H1 (cell line): ENCODE results near the gene NR4A2. TPM values are rescaled to one million over a fixed set of nuclear protein-coding genes. Genes with fewer than 3 reads are reported as not detected.

Source experiments
- CTCF ChIA-PET: fragments of 300-600 bp; sonication (Branson Sonifier 250); formaldehyde crosslinking; loops from one replicate; lab custom pipeline; 2021; ENCODE audit not compliant: partially characterized antibody; lab: Charles Lee
- POLR2A ChIA-PET: fragments of 300-600 bp; sonication (Branson Sonifier 250); formaldehyde crosslinking; loops from one replicate; lab custom pipeline; 2021; ENCODE audit warnings: inconsistent platforms; ENCODE audit not compliant: partially characterized antibody; lab: Charles Lee
- DNase-seq, 2 experiments: peaks; one replicate each; pipeline versions ENCODE4 v3.0.0 to v3.0.0-alpha.2; 2010 to 2022; ENCODE audit warnings: low spot score in 2 of 2, low read depth in 1 of 2, mixed read lengths in 1 of 2
- FAIRE-seq: peaks from 2 replicates; lab custom pipeline; 2011; peaks lifted over from hg19 to GRCh38; lab: Jason Lieb, UNC
- H2AFZ ChIP-seq: 2 replicates; pipeline ENCODE4 v1.8.1; 2012; ENCODE audit warnings: low read length, inconsistent platforms
- H2AK5ac ChIP-seq: 2 replicates; pipeline ENCODE4 v1.6.1; 2013; ENCODE audit warnings: low read depth, low read length
- H2BK120ac ChIP-seq: replicated peaks from 2 replicates; pipeline ENCODE3; 2013; ENCODE audit warnings: low read depth, low read length, inconsistent platforms
- H2BK12ac ChIP-seq: 2 replicates; pipeline ENCODE4 v1.6.1; 2013; ENCODE audit warnings: low read depth, low read length
- H2BK15ac ChIP-seq: 2 replicates; pipeline ENCODE4 v1.6.1; 2013; ENCODE audit warnings: low read length
- H2BK20ac ChIP-seq: 2 replicates; pipeline ENCODE4 v1.6.1; 2013; ENCODE audit warnings: low read length
- H2BK5ac ChIP-seq: 2 replicates; pipeline ENCODE4 v1.6.1; 2013; ENCODE audit warnings: low read depth, low read length
- H3K14ac ChIP-seq: 2 replicates; pipeline ENCODE4 v1.6.1; 2013; ENCODE audit warnings: inconsistent platforms; ENCODE audit not compliant: insufficient read length
- H3K18ac ChIP-seq: 2 replicates; pipeline ENCODE4 v1.6.1; 2013; ENCODE audit warnings: low read length; ENCODE audit errors: extremely low read depth
- H3K23ac ChIP-seq: 2 replicates; pipeline ENCODE4 v1.6.1; 2013; ENCODE audit warnings: inconsistent platforms; ENCODE audit not compliant: insufficient read length
- H3K23me2 ChIP-seq: 2 replicates; pipeline ENCODE4 v1.6.1; 2013; ENCODE audit warnings: low read depth, low read length
- H3K27ac ChIP-seq: 2 replicates; pipeline ENCODE4 v1.6.1; 2011; ENCODE audit warnings: low read depth, low read length, inconsistent platforms
- H3K27me3 ChIP-seq, 4 experiments: replicated peaks in 1 of 4; 1 replicate in 1 of 4; 2 replicates in 3 of 4; pipeline versions ENCODE4 v1.6.1 to v1.8.1; 2011 to 2013; ENCODE audit warnings: low read length in 3 of 4, mild to moderate bottlenecking in 3 of 4, inconsistent platforms in 2 of 4, mixed read lengths in 2 of 4, moderate library complexity in 1 of 4; ENCODE audit not compliant: control insufficient read depth in 3 of 4, insufficient read depth in 3 of 4; ENCODE audit errors: extremely low read depth in 1 of 4
- H3K36me3 ChIP-seq, 4 experiments: 2 replicates each; pipeline versions ENCODE4 v1.6.1 to v1.8.1; 2011 to 2013; ENCODE audit warnings: mild to moderate bottlenecking in 4 of 4, low read length in 3 of 4, moderate library complexity in 2 of 4, control low read depth in 1 of 4, inconsistent platforms in 1 of 4; ENCODE audit not compliant: insufficient read depth in 4 of 4, control insufficient read depth in 2 of 4
- H3K4ac ChIP-seq: replicated peaks from 2 replicates; pipeline ENCODE3; 2013; ENCODE audit warnings: low read length, low read depth, mixed read lengths, inconsistent platforms; ENCODE audit not compliant: insufficient read length
- H3K4me1 ChIP-seq, 4 experiments: replicated peaks in 1 of 4; 1 replicate in 1 of 4; 2 replicates in 3 of 4; pipeline versions ENCODE4 v1.6.1 to v1.8.1; 2011 to 2013; ENCODE audit warnings: low read length in 3 of 4, inconsistent platforms in 2 of 4, mixed read lengths in 1 of 4; ENCODE audit not compliant: insufficient read depth in 4 of 4, control insufficient read depth in 3 of 4
- H3K4me2 ChIP-seq, 2 experiments: 2 replicates each; pipeline versions ENCODE4 v1.6.1 to v1.8.1; 2011 to 2013; ENCODE audit warnings: low read depth in 2 of 2, low read length in 2 of 2, control low read depth in 1 of 2, inconsistent platforms in 1 of 2, mild to moderate bottlenecking in 1 of 2; ENCODE audit not compliant: insufficient read depth in 1 of 2
- H3K4me3 ChIP-seq, 4 experiments: fragments of 200-600, 300-600 bp in 1 of 4; sonication (generic), shearing (Covaris generic), sonication (Bioruptor Twin) in 1 of 4; 2 replicates each; pipeline versions ENCODE4 v1.5.1 to v1.8.1; 2011 to 2016; ENCODE audit warnings: low read length in 4 of 4, low read depth in 3 of 4, control low read depth in 2 of 4, inconsistent platforms in 2 of 4, mild to moderate bottlenecking in 2 of 4, mixed read lengths in 1 of 4, moderate library complexity in 1 of 4; ENCODE audit not compliant: insufficient read depth in 2 of 4; ENCODE audit errors: extremely low read depth in 1 of 4
- H3K56ac ChIP-seq: replicated peaks from 2 replicates; pipeline ENCODE3; 2013; ENCODE audit warnings: low read depth, mild to moderate bottlenecking, mixed read lengths, low read length, inconsistent platforms; ENCODE audit not compliant: insufficient read length
- H3K79me1 ChIP-seq: 2 replicates; pipeline ENCODE4 v1.6.1; 2013; ENCODE audit warnings: low read depth, low read length, control low read depth
- H3K79me2 ChIP-seq, 2 experiments: 2 replicates each; pipeline versions ENCODE4 v1.6.1 to v1.8.1; 2012 to 2013; ENCODE audit warnings: low read length in 2 of 2, mild to moderate bottlenecking in 2 of 2, inconsistent platforms in 1 of 2; ENCODE audit not compliant: insufficient read depth in 2 of 2, control insufficient read depth in 1 of 2
- H3K9ac ChIP-seq, 4 experiments: replicated peaks in 1 of 4; 1 replicate in 1 of 4; 2 replicates in 3 of 4; pipeline versions ENCODE4 v1.6.1 to v1.8.1; 2011 to 2013; ENCODE audit warnings: low read depth in 3 of 4, low read length in 3 of 4, control low read depth in 2 of 4, mild to moderate bottlenecking in 2 of 4, moderate library complexity in 2 of 4, inconsistent platforms in 1 of 4; ENCODE audit errors: extremely low read depth in 1 of 4
- H3K9me3 ChIP-seq, 2 experiments: 2 replicates each; pipeline versions ENCODE4 v1.6.1 to v1.8.1; 2012 to 2013; ENCODE audit warnings: mild to moderate bottlenecking in 2 of 2, moderate library complexity in 2 of 2, control low read depth in 1 of 2, inconsistent platforms in 1 of 2, low read depth in 1 of 2, low read length in 1 of 2, mixed read lengths in 1 of 2; ENCODE audit not compliant: insufficient read depth in 2 of 2
- H4K20me1 ChIP-seq, 2 experiments: replicated peaks in 1 of 2; 2 replicates each; pipeline versions ENCODE3 to v1.8.1; 2011 to 2013; ENCODE audit warnings: inconsistent platforms in 2 of 2, low read length in 2 of 2, mild to moderate bottlenecking in 1 of 2; ENCODE audit not compliant: insufficient read depth in 2 of 2, control insufficient read depth in 1 of 2
- H4K5ac ChIP-seq: 2 replicates; pipeline ENCODE4 v1.6.1; 2013; ENCODE audit warnings: low read length, low read depth, mixed read lengths, inconsistent platforms; ENCODE audit not compliant: insufficient read length
- H4K8ac ChIP-seq: 2 replicates; pipeline ENCODE4 v1.8.0; 2013; ENCODE audit warnings: mild to moderate bottlenecking, moderate library complexity, low read length, inconsistent platforms; ENCODE audit not compliant: insufficient read depth; ENCODE audit errors: extremely low read depth
- H4K91ac ChIP-seq: replicated peaks from 2 replicates; pipeline ENCODE3; 2013; ENCODE audit warnings: low read length, mixed read lengths, inconsistent platforms; ENCODE audit not compliant: insufficient read length
- CBX8 ChIP-seq: fragments of 300-800, 300-1000 bp; sonication (generic); IDR thresholded peaks from 2 replicates; pipeline ENCODE4 v1.7.1; 2016; ENCODE audit warnings: low read depth, low read length, borderline replicate concordance
- EZH2 ChIP-seq: fragments of 200-600 bp; sonication (generic); IDR thresholded peaks from 2 replicates; pipeline ENCODE4 v1.7.1; 2012; ENCODE audit warnings: low read depth, mild to moderate bottlenecking, moderate library complexity, low read length, inconsistent platforms; ENCODE audit not compliant: severe bottlenecking
- RNF2 ChIP-seq: fragments of 200-900, 300-1000 bp; sonication (generic); IDR thresholded peaks from 2 replicates; pipeline ENCODE4 v1.7.1; 2016; ENCODE audit warnings: borderline replicate concordance, low read depth, mild to moderate bottlenecking, antibody characterized with exemption, low read length; ENCODE audit not compliant: poor library complexity, severe bottlenecking; ENCODE audit errors: missing control alignments
- SUZ12 ChIP-seq: fragments of 200-600 bp; sonication (generic); IDR thresholded peaks from 2 replicates; pipeline ENCODE4 v1.6.1; 2012; ENCODE audit warnings: mild to moderate bottlenecking, inconsistent platforms, low read length, moderate library complexity, mixed read lengths
- TEAD4 ChIP-seq: IDR thresholded peaks from 2 replicates; pipeline ENCODE4 v1.6.1; 2012; ENCODE audit warnings: low read depth, low read length, inconsistent platforms, mixed read lengths
- WGBS, 2 experiments: shearing (Covaris generic) in 1 of 2; methylation state at CpG; one replicate each; pipeline versions ENCODE4 v1.1.6 to v1.1.7; 2013 to 2015; ENCODE audit warnings: low lambda C conversion rate in 2 of 2, mixed read lengths in 2 of 2, inconsistent platforms in 1 of 2, low coverage in 1 of 2, missing lambda C conversion rate in 1 of 2; ENCODE audit not compliant: insufficient replicate concordance in 2 of 2, insufficient coverage in 1 of 2, insufficient read length in 1 of 2; ENCODE audit errors: extremely low coverage in 1 of 2, missing lambda C conversion rate in 1 of 2; 5-methylcytosine and 5-hydroxymethylcytosine counted together
- polyA plus RNA-seq, 7 experiments: library from polyadenylated mRNA; depleted of rRNA in 3 of 7; stranded (reverse) in 5 of 7; unstranded in 2 of 7; fragments of >200 nt in 5 of 7; fragments of 200-250 nt in 2 of 7; gene quantifications; 1 replicate in 5 of 7; 2 replicates in 1 of 7; 4 replicates in 1 of 7; pipeline versions ENCODE4 v1.2.1 to v1.2.3, GENCODE V29; 2011 to 2013; ENCODE audit warnings: missing spikeins in 2 of 7, mixed read lengths in 2 of 7
- total RNA-seq: library from RNA; stranded (reverse); fragmentation: NEBNext Ultra II Directional; extraction: Animal tissue kit (Norgen Biotek cat#: 25700); gene quantifications from 2 replicates; pipeline ENCODE4 v1.2.1, GENCODE V29; 2021
- TF ChIP-seq, protein P1 (sequence below): IDR thresholded peaks from 2 replicates; pipeline ENCODE4 v1.6.1; 2012; ENCODE audit warnings: inconsistent platforms
- TF ChIP-seq, protein P2 (sequence below): IDR thresholded peaks from 2 replicates; pipeline ENCODE4 v1.6.1; 2011; ENCODE audit warnings: low read length, improper control_type of control experiment

Gene NR4A2
- total and polyA plus RNA-seq, 2 of the 8 experiments (the other 6 are each of a cell fraction or from before 2014, with no cell fraction given), result 0.15 to 1.7 TPM

DNA sequence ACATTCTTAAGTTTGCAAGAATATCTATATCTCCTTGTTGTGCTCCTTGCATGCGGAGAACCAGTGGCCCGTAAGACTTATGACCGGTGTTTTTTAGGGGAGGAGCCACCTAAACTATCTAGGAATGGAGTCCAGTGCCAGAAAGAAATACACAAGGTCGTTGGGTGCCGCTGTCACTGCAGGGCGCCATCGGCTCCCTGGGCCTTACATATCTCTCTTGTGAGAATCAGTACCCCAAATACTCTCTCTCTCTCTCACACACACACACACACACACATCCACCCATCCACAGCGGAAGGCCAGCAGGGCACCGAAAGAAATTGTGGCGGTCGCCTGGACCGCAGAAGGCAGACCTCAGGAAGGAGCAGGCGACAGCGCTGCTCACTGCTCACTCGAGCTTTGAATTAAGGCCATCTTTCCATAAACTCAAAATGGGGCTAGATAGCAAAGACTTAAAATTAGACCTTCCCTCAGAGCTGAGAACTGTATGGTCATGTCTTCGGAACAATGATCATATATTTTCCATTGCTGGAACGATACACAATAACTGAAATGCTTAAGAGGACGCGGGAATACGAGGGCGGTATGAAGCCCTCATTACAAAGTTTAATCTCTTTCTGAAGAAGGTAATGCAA lies 10.4 kb downstream of the NR4A2 start:
- no peak overlapping the region for H2BK20ac ChIP-seq
- H4K8ac ChIP-seq, result no peak overlapping the region
- no peak overlapping the region for H3K56ac ChIP-seq
- H3K14ac ChIP-seq, result no peak overlapping the region
- no peak overlapping the region for H2AFZ ChIP-seq
- peaks cover 5 to 21% (median 14%) of the 10 kb centered on the region in 4 experiments for H3K4me1 ChIP-seq
- no peak overlapping the region for H2BK12ac ChIP-seq
- H3K79me1 ChIP-seq, result no peaks in the 10 kb centered on the region
- no peak for FAIRE-seq
- peaks cover 12% of the 10 kb centered on the region; the same call in 1 of the 2 replicates for H3K23me2 ChIP-seq
- no peak overlapping the region for H3K4ac ChIP-seq
- H3K27ac ChIP-seq, result no peak overlapping the region
- peak overlapping the region; percentile 65 to 72 for H3K4me2 ChIP-seq
- no peak overlapping the region for H4K91ac ChIP-seq
- no peak overlapping the region for H2BK15ac ChIP-seq
- POLR2A ChIA-PET, result interaction anchor here (1.1 to 2.1 kb wide), 2 partner anchors 12 to 19 kb away, joined by 6 read pairs; no protein-coding TSS in a partner anchor
- no peak overlapping the region for H4K5ac ChIP-seq
- H4K20me1 ChIP-seq, result peaks cover 7 to 9% of the 10 kb centered on the region in 2 experiments
- no peak overlapping the region for H3K18ac ChIP-seq
- H3K9ac ChIP-seq, result no peak overlapping the region
- DNase-seq, result no peak
- CTCF ChIA-PET, result interaction anchor here (0.5 to 1.1 kb wide), 3 partner anchors 12 to 267 kb away, joined by 3 read pairs; no protein-coding TSS in a partner anchor
- H3K27me3 ChIP-seq, result peaks cover 61 to 93% (median 84%) of the 10 kb centered on the region in 4 experiments
- H3K4me3 ChIP-seq, result peak overlapping the region; percentile 32 to 61 (median 36); a peak in 5 of 8 replicates
- no peak overlapping the region for H2AK5ac ChIP-seq
- no peaks in the 10 kb centered on the region for H3K79me2 ChIP-seq
- H3K23ac ChIP-seq, result no peak overlapping the region
- H2BK5ac ChIP-seq, result no peak overlapping the region
- 10% methylated on average over 21 of the region's 21 CpGs; no CpG with 5 or more reads in 1 of the 2 experiments for WGBS, 2 experiments
- no peaks in the 10 kb centered on the region for H3K36me3 ChIP-seq
- H2BK120ac ChIP-seq, result no peak overlapping the region
- no peaks in the 10 kb centered on the region for H3K9me3 ChIP-seq
- TF ChIP-seq, protein P1, sequence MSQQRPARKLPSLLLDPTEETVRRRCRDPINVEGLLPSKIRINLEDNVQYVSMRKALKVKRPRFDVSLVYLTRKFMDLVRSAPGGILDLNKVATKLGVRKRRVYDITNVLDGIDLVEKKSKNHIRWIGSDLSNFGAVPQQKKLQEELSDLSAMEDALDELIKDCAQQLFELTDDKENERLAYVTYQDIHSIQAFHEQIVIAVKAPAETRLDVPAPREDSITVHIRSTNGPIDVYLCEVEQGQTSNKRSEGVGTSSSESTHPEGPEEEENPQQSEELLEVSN, result no peak
- peak; percentile 32; the same call in 1 of the 2 replicates for TF ChIP-seq CBX8
- peak; percentile 86 for TF ChIP-seq EZH2
- peak; percentile 46 for TF ChIP-seq RNF2
- TF ChIP-seq TEAD4, result no peak
- peak; percentile 88 for TF ChIP-seq SUZ12
- TF ChIP-seq, protein P2, sequence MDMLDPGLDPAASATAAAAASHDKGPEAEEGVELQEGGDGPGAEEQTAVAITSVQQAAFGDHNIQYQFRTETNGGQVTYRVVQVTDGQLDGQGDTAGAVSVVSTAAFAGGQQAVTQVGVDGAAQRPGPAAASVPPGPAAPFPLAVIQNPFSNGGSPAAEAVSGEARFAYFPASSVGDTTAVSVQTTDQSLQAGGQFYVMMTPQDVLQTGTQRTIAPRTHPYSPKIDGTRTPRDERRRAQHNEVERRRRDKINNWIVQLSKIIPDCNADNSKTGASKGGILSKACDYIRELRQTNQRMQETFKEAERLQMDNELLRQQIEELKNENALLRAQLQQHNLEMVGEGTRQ, result no peak
